ENCODE results near the gene JUNB. TPM values are rescaled to one million over a fixed set of nuclear protein-coding genes. Genes with fewer than 3 reads are reported as not detected.

JUNB gene
- total and polyA plus RNA-seq, 2 of the 13 experiments (the other 11 are each of a cell fraction or from before 2014, with no cell fraction given): 7.7 to 8.2 TPM

- TF ChIP-seq ZNF557 (CRISPR knock-in tag; IDR thresholded peaks at IDR 0.05) (no peak), ZNF777 (CRISPR knock-in tag; IDR thresholded peaks at IDR 0.05) (peak; percentile 48; the same call in 1 of the 2 replicates), ZNF850 (CRISPR knock-in tag; conservative IDR thresholded peaks at IDR 0.05) (no peak), RERE (CRISPR knock-in tag; IDR thresholded peaks at IDR 0.05; ENCODE audit: low read depth) (no peak), KDM3A (CRISPR knock-in tag; IDR thresholded peaks at IDR 0.05; ENCODE audit: low read depth) (peak; percentile 48; the same call in 1 of the 2 replicates), ZNF572 (CRISPR knock-in tag; IDR thresholded peaks at IDR 0.05) (no peak), ZNF280B (CRISPR knock-in tag; IDR thresholded peaks at IDR 0.05; ENCODE audit: borderline replicate concordance) (no peak), NONO (IDR thresholded peaks at IDR 0.05) (no peak), NONO (CRISPR knock-in tag; conservative IDR thresholded peaks at IDR 0.05) (0 out of 2 replicates have a peak, but pooled peaks have one; percentile 29), ZFP36L1 (CRISPR knock-in tag; IDR thresholded peaks at IDR 0.05) (peak; percentile 57; the same call in 1 of the 2 replicates), MXD4 (CRISPR knock-in tag; IDR thresholded peaks at IDR 0.05) (0 out of 2 replicates have a peak, but pooled peaks have one; percentile 28), ZNF180 (CRISPR knock-in tag; IDR thresholded peaks at IDR 0.05; ENCODE audit: borderline replicate concordance, low read depth) (no peak), PHF8 (CRISPR knock-in tag; IDR thresholded peaks at IDR 0.05) (peak; percentile 50; the same call in 1 of the 2 replicates), TRIM22 (IDR thresholded peaks at IDR 0.05) (no peak), KDM4B (CRISPR knock-in tag; IDR thresholded peaks at IDR 0.05) (no peak), HNRNPL (IDR thresholded peaks at IDR 0.05; ENCODE audit: low read depth, low read length) (0 out of 2 replicates have a peak, but pooled peaks have one; percentile 40), HINFP (CRISPR knock-in tag; IDR thresholded peaks at IDR 0.05; ENCODE audit: low read depth) (no peak), SP140L (CRISPR knock-in tag; IDR thresholded peaks at IDR 0.05; ENCODE audit: borderline replicate concordance) (no peak), CAMTA2 (CRISPR knock-in tag; IDR thresholded peaks at IDR 0.05; ENCODE audit: borderline replicate concordance) (no peak), SRSF4 (IDR thresholded peaks at IDR 0.05; ENCODE audit: low read depth, low read length, poor library complexity, severe bottlenecking) (no peak)
These were observed 13.0 kb upstream of the JUNB start (continued) for GRCh38 chr19:12778017-12778904.

Data from HepG2 (cell line).